A673 (cell line): ENCODE data around the gene FRMD3.

ENCODE experiments used
- CTCF ChIP-seq: fragments of 300-800, 200-600 bp; sonication (generic); conservative IDR thresholded peaks from 2 replicates; pipeline ENCODE4 v1.5.1; 2017; ENCODE audit warnings: low read depth, mild to moderate bottlenecking, antibody characterized with exemption, low read length, moderate library complexity, mixed read lengths
- EZH2 ChIP-seq: fragments of 200-600 bp; sonication (generic); IDR thresholded peaks from 2 replicates; pipeline ENCODE4 v1.6.1; 2017; ENCODE audit warnings: borderline replicate concordance, low read depth, mild to moderate bottlenecking, mixed read lengths, antibody characterized with exemption, low read length; ENCODE audit not compliant: poor library complexity, severe bottlenecking

- TF ChIP-seq CTCF (no peak), EZH2 (no peak)
Observed at GRCh38 chr9:83433846-83434245, 104.4 kb downstream of the FRMD3 start.
